Spinal cord (tissue), 10 donors: ENCODE measurements around the gene MED10. TPM values are rescaled to one million over a fixed set of nuclear protein-coding genes. Genes with fewer than 3 reads are reported as not detected.

Experiments used
- DNase-seq, 6 donors: peaks; one replicate each; pipeline versions ENCODE4 v3.0.0 to v3.0.0-alpha.2; 2013 to 2015; ENCODE audit warnings: low spot score in 6 of 6, low read depth in 4 of 6
- H3K27ac ChIP-seq: one replicate; pipeline ENCODE4 v1.5.1; 2013; ENCODE audit warnings: low read depth, low read length, control low read depth
- H3K27me3 ChIP-seq: one replicate; pipeline ENCODE4 v1.6.1; 2013; ENCODE audit warnings: low read length; ENCODE audit not compliant: control insufficient read depth, insufficient read depth
- H3K36me3 ChIP-seq: one replicate; pipeline ENCODE4 v1.6.1; 2013; ENCODE audit warnings: low read length; ENCODE audit not compliant: control insufficient read depth, insufficient read depth
- H3K4me1 ChIP-seq: one replicate; pipeline ENCODE4 v1.6.1; 2013; ENCODE audit warnings: low read length; ENCODE audit not compliant: control insufficient read depth, insufficient read depth
- H3K4me3 ChIP-seq: one replicate; pipeline ENCODE4 v1.5.1; 2013; ENCODE audit warnings: low read depth, low read length, control low read depth
- H3K9me3 ChIP-seq: one replicate; pipeline ENCODE4 v1.6.1; 2013; ENCODE audit warnings: low read length; ENCODE audit not compliant: control insufficient read depth, insufficient read depth
- WGBS: methylation state at CpG from one replicate; pipeline ENCODE4 v1.1.5; 2013; ENCODE audit warnings: missing lambda C conversion rate; ENCODE audit not compliant: insufficient coverage; 5-methylcytosine and 5-hydroxymethylcytosine counted together
- polyA plus RNA-seq, 2 donors: library from polyadenylated mRNA; unstranded; fragments of 120-200 nt; gene quantifications; one replicate each; pipeline ENCODE4 v1.2.1, GENCODE V29; 2013; ENCODE audit not compliant: insufficient read length in 2 of 2
- total RNA-seq, 2 donors: library from RNA; depleted of rRNA in 1 of 2; stranded (reverse); fragments of 120-200 nt in 1 of 2; fragments of >200 nt in 1 of 2; gene quantifications; one replicate each; pipeline versions ENCODE4 v1.2.3 to v1.2.4, GENCODE V29; 2013 to 2014
- donor health status: healthy.

MED10 gene
- total and polyA plus RNA-seq, 4 donors = 10.8 to 58.8 (median 36.0) TPM

- H3K27me3 ChIP-seq = no peaks in the 10 kb centered on the region
- H3K9me3 ChIP-seq = no peaks in the 10 kb centered on the region
- DNase-seq = no peak
- H3K4me1 ChIP-seq = no peaks in the 10 kb centered on the region
- H3K27ac ChIP-seq = no peak overlapping the region
- WGBS = 88% methylated on average over 2 of the region's 2 CpGs
- H3K36me3 ChIP-seq = no peaks in the 10 kb centered on the region
- no peak overlapping the region for H3K4me3 ChIP-seq
Observed at GRCh38 chr5:6401410-6401809, 23.1 kb upstream of the MED10 start.

GRCh38 chr5:6399980-6400910 lies 21.9 kb upstream of the MED10 start:
- Histone ChIP-seq H3K4me3 (no peak overlapping the region), H3K9me3 (no peaks in the 10 kb centered on the region), H3K36me3 (no peaks in the 10 kb centered on the region), H3K4me1 (no peaks in the 10 kb centered on the region), H3K27ac (no peak overlapping the region), H3K27me3 (no peaks in the 10 kb centered on the region)
- WGBS = 73% methylated on average over 13 of the region's 13 CpGs
- DNase-seq = no peak

- no peak overlapping the region for H3K27ac ChIP-seq
- H3K4me1 ChIP-seq = no peaks in the 10 kb centered on the region
- no peak overlapping the region for H3K4me3 ChIP-seq
- no peaks in the 10 kb centered on the region for H3K27me3 ChIP-seq
- H3K36me3 ChIP-seq = no peaks in the 10 kb centered on the region
- H3K9me3 ChIP-seq = no peaks in the 10 kb centered on the region
- WGBS = 87% methylated on average over 12 of the region's 14 CpGs
- DNase-seq = no peak
Observed at GRCh38 chr5:6398570-6399230, 20.4 kb upstream of the MED10 start.

GRCh38 chr5:6397536-6398269 lies 19.4 kb upstream of the MED10 start:
- Histone ChIP-seq H3K27ac (no peak overlapping the region), H3K9me3 (no peaks in the 10 kb centered on the region), H3K27me3 (no peaks in the 10 kb centered on the region), H3K4me1 (no peaks in the 10 kb centered on the region), H3K36me3 (no peaks in the 10 kb centered on the region), H3K4me3 (no peak overlapping the region)
- WGBS = 91% methylated on average over 15 of the region's 15 CpGs
- no peak for DNase-seq

GRCh38 chr5:6396836-6397535 lies 18.6 kb upstream of the MED10 start:
- WGBS = 94% methylated on average over 11 of the region's 11 CpGs
- Histone ChIP-seq H3K9me3 (no peaks in the 10 kb centered on the region), H3K27ac (no peak overlapping the region), H3K4me3 (no peak overlapping the region), H3K4me1 (no peaks in the 10 kb centered on the region), H3K27me3 (no peaks in the 10 kb centered on the region), H3K36me3 (no peaks in the 10 kb centered on the region)
- DNase-seq = no peak

GRCh38 chr5:6396043-6396442 lies 17.7 kb upstream of the MED10 start:
- Histone ChIP-seq H3K36me3 (no peaks in the 10 kb centered on the region), H3K9me3 (no peaks in the 10 kb centered on the region), H3K27me3 (no peaks in the 10 kb centered on the region), H3K27ac (no peak overlapping the region), H3K4me3 (no peak overlapping the region), H3K4me1 (no peaks in the 10 kb centered on the region)
- 85% methylated on average over 8 of the region's 8 CpGs for WGBS
- DNase-seq = no peak

GRCh38 chr5:6395621-6396020 lies 17.3 kb upstream of the MED10 start:
- DNase-seq = peak in 1 of 6 donors; percentile 10
- no CpG with 5 or more reads among the region's 3 CpGs for WGBS
- no peaks in the 10 kb centered on the region for H3K27me3 ChIP-seq

GRCh38 chr5:6395102-6395445 lies 16.7 kb upstream of the MED10 start:
- 90% methylated on average over 2 of the region's 7 CpGs for WGBS
- DNase-seq = no peak
- no peaks in the 10 kb centered on the region for H3K27me3 ChIP-seq

More at GRCh38 chr5:6395621-6396020, 17.3 kb upstream of the MED10 start:
- Histone ChIP-seq H3K36me3 (no peaks in the 10 kb centered on the region), H3K4me1 (no peaks in the 10 kb centered on the region), H3K4me3 (no peak overlapping the region), H3K9me3 (no peaks in the 10 kb centered on the region), H3K27ac (no peak overlapping the region)

GRCh38 chr5:6394429-6395101 lies 16.2 kb upstream of the MED10 start:
- WGBS = 91% methylated on average over 11 of the region's 12 CpGs

More at GRCh38 chr5:6395102-6395445, 16.7 kb upstream of the MED10 start:
- Histone ChIP-seq H3K36me3 (no peaks in the 10 kb centered on the region), H3K9me3 (no peaks in the 10 kb centered on the region), H3K4me1 (no peaks in the 10 kb centered on the region), H3K4me3 (no peak overlapping the region), H3K27ac (no peak overlapping the region)

More at GRCh38 chr5:6394429-6395101, 16.2 kb upstream of the MED10 start:
- no peaks in the 10 kb centered on the region for H3K27me3 ChIP-seq
- H3K36me3 ChIP-seq = no peaks in the 10 kb centered on the region
- H3K27ac ChIP-seq = no peak overlapping the region
- no peak overlapping the region for H3K4me3 ChIP-seq
- no peaks in the 10 kb centered on the region for H3K9me3 ChIP-seq
- no peaks in the 10 kb centered on the region for H3K4me1 ChIP-seq
- no peak for DNase-seq
